Vagina (tissue), 2 donors: ENCODE results near the gene DYRK1A. TPM values are rescaled to one million over a fixed set of nuclear protein-coding genes. Genes with fewer than 3 reads are reported as not detected.

Source experiments
- DNase-seq, 2 donors: peaks; one replicate each; pipeline ENCODE4 v3.0.0-alpha.2; 2017; ENCODE audit errors: extremely low spot score in 2 of 2
- H3K27ac ChIP-seq: fragments of 200-600 bp; sonication (generic); one replicate; pipeline ENCODE4 v1.5.1; 2019
- H3K27me3 ChIP-seq: fragments of 200-600 bp; sonication (generic); one replicate; pipeline ENCODE4 v1.5.1; 2019
- H3K36me3 ChIP-seq, 2 donors: fragments of 200-600 bp; sonication (generic); one replicate each; pipeline ENCODE4 v1.5.1; 2017 to 2019
- H3K4me1 ChIP-seq: fragments of 200-600 bp; sonication (generic); one replicate; pipeline ENCODE4 v1.5.1; 2019
- H3K4me3 ChIP-seq, 2 donors: fragments of 200-600 bp; sonication (generic); 1 replicate in 1 of 2; 2 replicates in 1 of 2; pipeline ENCODE4 v1.5.1; 2016 to 2019
- H3K9me3 ChIP-seq: fragments of 200-600 bp; sonication (generic); one replicate; pipeline ENCODE4 v1.5.1; 2019
- POLR2A ChIP-seq, 2 donors: fragments of 450-650 bp; IDR thresholded peaks; one replicate each; pipeline ENCODE4 v1.6.1; 2017; ENCODE audit warnings: antibody characterized with exemption in 2 of 2, mild to moderate bottlenecking in 2 of 2, moderate library complexity in 2 of 2
- POLR2AphosphoS5 ChIP-seq, 2 donors: sonication (generic); formaldehyde crosslinking; IDR thresholded peaks; one replicate each; pipeline ENCODE4 v1.9.0; 2017; ENCODE audit warnings: antibody characterized with exemption in 2 of 2, mild to moderate bottlenecking in 2 of 2, low read depth in 1 of 2; ENCODE audit not compliant: insufficient read depth in 1 of 2
- intact Hi-C: fragments of 100-400 bp; cut with DNase I; formaldehyde crosslinking; loops from one replicate; pipeline ENCODE4 v1.15.1; 2023
- total RNA-seq: library from RNA; depleted of rRNA; stranded (reverse); fragments of >200 nt; gene quantifications from one replicate; pipeline ENCODE4 v1.2.3, GENCODE V29; 2016
- TF ChIP-seq, protein P1 (sequence below), 3 experiments: fragments of 450-650 bp in 2 of 3; fragments of 200-600 bp in 1 of 3; sonication (generic) in 1 of 3; IDR thresholded peaks; one replicate each; pipeline ENCODE4 v1.5.1; 2017 to 2019; ENCODE audit warnings: antibody characterized with exemption in 3 of 3, mild to moderate bottlenecking in 2 of 3, moderate library complexity in 2 of 3

Gene DYRK1A
- total RNA-seq, 1 donor from 2014 or later = 78.1 TPM

DNA sequence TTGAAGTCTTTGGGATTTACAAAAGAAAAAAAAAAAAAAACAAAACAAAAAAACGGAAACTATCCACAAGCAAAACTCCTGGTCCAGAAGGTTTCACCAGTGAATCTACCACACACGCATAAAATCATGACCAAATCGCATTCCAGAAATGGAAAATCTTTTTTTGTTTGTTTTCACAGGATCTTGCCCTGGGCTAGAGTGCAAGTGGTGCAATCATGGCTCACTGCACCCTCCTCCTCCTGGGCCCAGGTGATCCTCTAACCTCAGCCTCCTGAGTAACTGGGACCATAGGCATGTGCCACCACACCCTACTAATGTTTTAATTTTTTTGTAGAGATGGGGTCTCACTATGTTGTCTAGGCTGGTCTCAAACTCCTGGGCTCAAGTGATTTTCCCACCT, 100.5 kb downstream of the DYRK1A start:
- TF ChIP-seq POLR2A (IDR thresholded peaks at IDR 0.05) (no peak), POLR2AphosphoS5 (IDR thresholded peaks at IDR 0.05; ENCODE audit: insufficient read depth in 1 of 2, low read depth in 1 of 2) (no peak)
- TF ChIP-seq, protein P1, sequence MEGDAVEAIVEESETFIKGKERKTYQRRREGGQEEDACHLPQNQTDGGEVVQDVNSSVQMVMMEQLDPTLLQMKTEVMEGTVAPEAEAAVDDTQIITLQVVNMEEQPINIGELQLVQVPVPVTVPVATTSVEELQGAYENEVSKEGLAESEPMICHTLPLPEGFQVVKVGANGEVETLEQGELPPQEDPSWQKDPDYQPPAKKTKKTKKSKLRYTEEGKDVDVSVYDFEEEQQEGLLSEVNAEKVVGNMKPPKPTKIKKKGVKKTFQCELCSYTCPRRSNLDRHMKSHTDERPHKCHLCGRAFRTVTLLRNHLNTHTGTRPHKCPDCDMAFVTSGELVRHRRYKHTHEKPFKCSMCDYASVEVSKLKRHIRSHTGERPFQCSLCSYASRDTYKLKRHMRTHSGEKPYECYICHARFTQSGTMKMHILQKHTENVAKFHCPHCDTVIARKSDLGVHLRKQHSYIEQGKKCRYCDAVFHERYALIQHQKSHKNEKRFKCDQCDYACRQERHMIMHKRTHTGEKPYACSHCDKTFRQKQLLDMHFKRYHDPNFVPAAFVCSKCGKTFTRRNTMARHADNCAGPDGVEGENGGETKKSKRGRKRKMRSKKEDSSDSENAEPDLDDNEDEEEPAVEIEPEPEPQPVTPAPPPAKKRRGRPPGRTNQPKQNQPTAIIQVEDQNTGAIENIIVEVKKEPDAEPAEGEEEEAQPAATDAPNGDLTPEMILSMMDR (IDR thresholded peaks at IDR 0.05) = no peak
- H3K4me1 ChIP-seq = peaks cover 17% of the 10 kb centered on the region
- no peaks in the 10 kb centered on the region for H3K36me3 ChIP-seq
- no peaks in the 10 kb centered on the region for H3K27me3 ChIP-seq
- no peak overlapping the region for H3K27ac ChIP-seq
- H3K9me3 ChIP-seq = no peaks in the 10 kb centered on the region
- no peak overlapping the region for H3K4me3 ChIP-seq
- intact Hi-C loops = no loop called here
- DNase-seq = no peak

DNA sequence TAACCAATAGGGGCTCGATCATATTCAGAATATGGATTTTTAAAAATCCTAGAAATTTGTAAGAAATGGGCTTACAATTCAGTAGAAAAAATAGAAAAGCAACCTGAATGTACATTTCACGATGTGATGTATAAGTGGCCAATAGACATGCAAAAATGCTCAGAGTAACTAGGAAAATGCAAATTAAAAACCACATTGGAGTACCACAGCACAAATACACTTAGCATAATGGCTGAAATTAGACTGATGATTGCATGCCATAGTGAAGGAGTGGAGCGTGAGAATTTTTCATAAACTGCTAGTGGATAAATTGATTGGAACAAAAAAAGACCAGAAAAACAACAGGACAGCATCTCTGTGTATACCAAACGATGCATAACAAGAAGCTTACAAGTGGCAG, 102.3 kb downstream of the DYRK1A start:
- Histone ChIP-seq H3K9me3 (no peaks in the 10 kb centered on the region), H3K27me3 (no peaks in the 10 kb centered on the region), H3K27ac (no peak overlapping the region), H3K36me3 (no peaks in the 10 kb centered on the region), H3K4me3 (no peak overlapping the region), H3K4me1 (no peaks in the 10 kb centered on the region)
- TF ChIP-seq, protein P1 (IDR thresholded peaks at IDR 0.05) = no peak
- TF ChIP-seq POLR2A (IDR thresholded peaks at IDR 0.05) = no peak
- no peak for TF ChIP-seq POLR2AphosphoS5 (IDR thresholded peaks at IDR 0.05; ENCODE audit: insufficient read depth in 1 of 2, low read depth in 1 of 2)
- intact Hi-C loops = no loop called here
- DNase-seq = no peak

DNA sequence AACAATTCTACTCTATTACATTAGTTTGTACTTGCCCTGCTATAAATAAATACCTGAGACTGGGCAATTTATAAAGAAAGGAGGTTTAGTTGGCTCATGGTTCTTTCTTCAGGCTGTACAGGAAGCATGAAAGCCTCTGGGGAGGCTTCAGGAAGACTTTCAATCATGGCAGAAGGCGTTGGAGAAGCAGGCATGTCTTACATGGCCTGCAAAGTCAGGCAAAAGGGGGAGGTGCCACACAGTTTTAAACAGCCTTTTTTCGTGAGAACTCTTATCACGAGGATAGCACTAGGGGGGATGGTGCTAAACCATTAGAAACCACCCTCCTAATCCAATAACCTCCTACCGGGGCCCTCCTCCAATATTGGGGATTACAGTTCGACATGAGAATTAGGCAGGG, 102.9 kb downstream of the DYRK1A start:
- no peak overlapping the region for H3K4me3 ChIP-seq
- intact Hi-C loops = no loop called here
- TF ChIP-seq, protein P1 (IDR thresholded peaks at IDR 0.05) = no peak
- no peak for TF ChIP-seq POLR2A (IDR thresholded peaks at IDR 0.05)
- no peak for TF ChIP-seq POLR2AphosphoS5 (IDR thresholded peaks at IDR 0.05; ENCODE audit: insufficient read depth in 1 of 2, low read depth in 1 of 2)
- H3K36me3 ChIP-seq = no peaks in the 10 kb centered on the region
- no peaks in the 10 kb centered on the region for H3K27me3 ChIP-seq
- H3K9me3 ChIP-seq = no peaks in the 10 kb centered on the region
- H3K4me1 ChIP-seq = peaks cover under 1% of the 10 kb centered on the region
- H3K27ac ChIP-seq = no peak overlapping the region
- no peak for DNase-seq

DNA sequence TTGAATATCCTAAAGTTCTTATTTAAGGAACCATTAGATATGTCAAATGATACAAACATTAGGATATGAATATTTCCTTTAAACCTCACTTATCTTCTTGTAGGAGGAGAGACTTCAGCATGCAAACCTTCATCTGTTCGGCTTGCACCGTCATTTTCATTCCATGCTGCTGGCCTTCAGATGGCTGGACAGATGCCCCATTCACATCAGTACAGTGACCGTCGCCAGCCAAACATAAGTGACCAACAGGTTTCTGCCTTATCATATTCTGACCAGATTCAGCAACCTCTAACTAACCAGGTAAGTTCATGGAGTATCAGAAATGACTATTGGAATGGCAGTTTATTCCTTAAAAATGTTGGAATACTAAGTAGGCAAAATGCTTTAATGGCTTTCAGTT, 106.0 kb downstream of the DYRK1A start:
- H3K27ac ChIP-seq = no peak overlapping the region
- no peaks in the 10 kb centered on the region for H3K9me3 ChIP-seq
- H3K36me3 ChIP-seq = no peaks in the 10 kb centered on the region
- DNase-seq = no peak
- H3K4me1 ChIP-seq = peaks cover 31% of the 10 kb centered on the region
- H3K27me3 ChIP-seq = no peaks in the 10 kb centered on the region
- no peak overlapping the region for H3K4me3 ChIP-seq
- no peak for TF ChIP-seq POLR2A (IDR thresholded peaks at IDR 0.05)
- TF ChIP-seq, protein P1 (IDR thresholded peaks at IDR 0.05) = no peak
- no peak for TF ChIP-seq POLR2AphosphoS5 (IDR thresholded peaks at IDR 0.05; ENCODE audit: insufficient read depth in 1 of 2, low read depth in 1 of 2)
- intact Hi-C loops = no loop called here

DNA sequence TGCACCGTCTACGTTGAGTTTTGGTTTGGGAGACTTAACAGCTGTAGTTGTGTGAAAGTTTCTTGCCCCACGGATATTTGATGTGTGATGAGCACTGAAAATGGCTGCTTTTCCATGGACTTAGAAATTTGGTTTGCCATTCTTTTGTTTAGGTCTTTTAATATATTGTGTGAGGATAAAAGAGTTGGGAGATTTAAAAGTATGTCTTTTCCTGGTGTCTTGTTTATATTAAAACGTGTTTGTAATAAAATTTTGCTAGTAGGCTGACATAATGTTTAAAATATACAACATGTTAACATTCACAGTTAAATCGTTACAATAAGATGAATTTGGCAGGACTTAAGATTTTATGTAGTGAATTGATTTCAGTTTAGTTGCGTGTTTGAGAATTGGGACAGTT, 106.9 kb downstream of the DYRK1A start:
- Histone ChIP-seq H3K4me1 (peaks cover 35% of the 10 kb centered on the region), H3K9me3 (no peaks in the 10 kb centered on the region), H3K27me3 (no peaks in the 10 kb centered on the region), H3K4me3 (no peak overlapping the region), H3K27ac (no peak overlapping the region), H3K36me3 (no peaks in the 10 kb centered on the region)
- TF ChIP-seq, protein P1 (IDR thresholded peaks at IDR 0.05) = no peak
- TF ChIP-seq POLR2A (IDR thresholded peaks at IDR 0.05) = no peak
- TF ChIP-seq POLR2AphosphoS5 (IDR thresholded peaks at IDR 0.05; ENCODE audit: insufficient read depth in 1 of 2, low read depth in 1 of 2) = no peak
- intact Hi-C loops = no loop called here
- no peak for DNase-seq
